Right forelimb (tissue), 1 donor: ENCODE measurements around the gene UGT1A6.
A peak's percentile ranks its signal among the peaks of the same experiment; 100 is the strongest.

Experiments used
- DNase-seq: peaks from one replicate; pipeline ENCODE4 v3.0.0-alpha.2; 2018

Gene UGT1A6

DNA sequence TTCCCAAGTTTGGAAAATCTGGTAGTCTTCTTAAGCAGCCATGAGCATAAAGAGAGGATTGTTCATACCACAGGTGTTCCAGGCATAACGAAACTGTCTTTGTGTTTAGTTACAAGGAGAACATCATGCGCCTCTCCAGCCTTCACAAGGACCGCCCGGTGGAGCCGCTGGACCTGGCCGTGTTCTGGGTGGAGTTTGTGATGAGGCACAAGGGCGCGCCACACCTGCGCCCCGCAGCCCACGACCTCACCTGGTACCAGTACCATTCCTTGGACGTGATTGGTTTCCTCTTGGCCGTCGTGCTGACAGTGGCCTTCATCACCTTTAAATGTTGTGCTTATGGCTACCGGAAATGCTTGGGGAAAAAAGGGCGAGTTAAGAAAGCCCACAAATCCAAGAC, 79.5 kb downstream of the UGT1A6 start:
- no peak for DNase-seq

DNA sequence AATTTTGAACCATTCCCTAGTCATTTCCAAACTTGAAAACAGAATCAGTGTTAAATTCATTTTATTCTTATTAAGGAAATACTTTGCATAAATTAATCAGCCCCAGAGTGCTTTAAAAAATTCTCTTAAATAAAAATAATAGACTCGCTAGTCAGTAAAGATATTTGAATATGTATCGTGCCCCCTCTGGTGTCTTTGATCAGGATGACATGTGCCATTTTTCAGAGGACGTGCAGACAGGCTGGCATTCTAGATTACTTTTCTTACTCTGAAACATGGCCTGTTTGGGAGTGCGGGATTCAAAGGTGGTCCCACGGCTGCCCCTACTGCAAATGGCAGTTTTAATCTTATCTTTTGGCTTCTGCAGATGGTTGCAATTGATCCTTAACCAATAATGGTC, 79.9 kb downstream of the UGT1A6 start:
- no peak for DNase-seq

GRCh38 chr2:233773854-233774253, 81.2 kb downstream of the UGT1A6 start:
- DNase-seq: no peak

- DNase-seq: no peak
These were observed 82.7 kb downstream of the UGT1A6 start for GRCh38 chr2:233775414-233775813.

GRCh38 chr2:233778030-233778429, 85.3 kb downstream of the UGT1A6 start, which contains the start of gene MROH2A:
TSS of gene MROH2A (plus strand) at chr2:233778330. CDS start at chr2:233779359, 1,029 bp downstream.
- no peak for DNase-seq

DNA sequence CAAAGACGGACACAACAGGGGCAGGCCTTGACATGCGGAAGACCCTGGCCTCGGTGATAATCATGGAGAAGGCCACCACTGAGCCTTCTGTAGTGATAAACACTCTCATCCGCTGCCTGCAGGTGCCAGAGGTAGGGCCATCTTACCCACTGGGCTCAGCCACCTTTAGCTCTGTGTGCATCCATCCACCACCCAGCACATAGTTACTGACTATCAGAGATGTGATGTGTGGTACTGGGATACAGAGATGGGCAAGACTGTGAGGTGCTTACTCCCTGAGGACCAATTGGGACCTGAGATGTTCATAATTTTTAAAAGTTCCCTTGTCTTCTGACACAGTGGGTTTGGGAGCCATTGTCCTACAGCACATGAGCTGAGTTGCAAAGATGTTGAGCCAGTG, 87.0 kb downstream of the UGT1A6 start:
- DNase-seq: no peak

DNA sequence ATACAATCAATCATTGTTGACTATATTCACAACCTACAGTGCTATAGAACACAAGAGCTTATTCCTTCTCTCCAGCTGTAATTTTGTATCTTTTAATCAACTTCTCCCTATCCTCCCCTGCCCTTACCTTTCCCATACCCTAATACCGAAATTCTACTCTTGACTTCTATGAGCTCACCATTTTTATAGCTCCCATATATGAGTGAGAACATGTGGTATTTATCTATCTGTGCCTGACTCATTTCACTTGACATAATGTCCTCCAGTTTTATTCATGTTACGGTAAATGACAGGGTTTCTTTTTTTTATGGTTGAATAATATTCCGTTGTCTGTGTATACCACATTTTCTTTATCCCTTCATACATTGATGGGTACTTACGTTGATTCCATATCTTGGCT, 88.1 kb downstream of the UGT1A6 start:
- no peak for DNase-seq

DNA sequence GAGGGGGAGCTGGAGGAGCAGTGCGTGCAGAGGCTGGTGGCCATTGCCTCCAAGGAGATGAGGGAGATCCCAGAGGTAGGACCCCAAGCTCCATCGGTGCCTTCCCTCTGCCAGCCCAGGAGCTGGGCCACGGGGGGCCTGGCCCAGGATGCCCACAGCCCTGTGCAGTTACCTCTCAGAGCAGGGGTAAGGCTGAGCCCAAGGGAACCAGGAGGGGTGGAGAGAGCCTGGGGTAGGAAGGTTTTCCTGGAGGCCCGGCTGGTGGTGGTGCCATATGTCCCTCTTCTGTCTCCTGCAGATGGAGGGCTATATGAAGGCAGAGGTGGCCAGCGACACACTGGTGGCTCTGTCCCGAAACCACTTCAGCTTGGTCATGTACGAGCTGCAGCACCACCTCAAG, 96.9 kb downstream of the UGT1A6 start:
- no peak for DNase-seq

DNA sequence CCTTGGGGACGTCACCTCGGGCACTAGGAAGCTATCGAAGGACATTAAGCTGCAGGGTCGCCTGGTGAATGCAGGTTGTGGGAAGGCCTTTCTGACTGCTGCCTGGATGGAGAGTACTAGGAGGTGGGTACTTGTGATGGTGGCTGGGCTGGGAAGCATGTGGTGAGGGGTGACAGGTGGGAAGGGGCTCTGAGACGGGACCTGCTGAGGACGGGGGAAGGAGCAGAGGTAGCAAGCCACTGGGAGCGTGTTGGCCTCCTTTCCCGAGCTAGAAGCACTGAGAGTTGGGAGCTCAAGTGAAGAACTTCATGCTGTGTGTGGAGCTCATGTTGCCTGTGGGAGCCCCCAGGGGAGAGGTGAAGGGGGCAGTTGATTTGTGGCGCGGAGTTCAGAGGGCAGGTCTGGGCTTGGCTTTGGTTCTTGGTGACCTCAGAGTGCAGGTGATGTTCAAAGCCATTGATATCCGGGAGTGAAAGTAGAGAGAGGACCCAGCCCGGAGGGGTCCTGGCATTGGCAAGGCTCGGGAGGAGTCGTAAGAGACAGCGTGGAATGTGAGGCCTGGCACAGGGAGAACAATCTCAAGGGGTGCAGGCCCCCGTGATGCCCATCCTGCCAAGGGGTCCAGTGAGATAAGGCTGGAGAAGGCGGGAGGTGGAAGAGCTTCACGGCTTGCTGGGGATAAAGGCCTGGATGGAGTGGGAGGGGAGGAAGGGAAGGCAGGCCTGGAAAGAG, 98.6 kb downstream of the UGT1A6 start:
- DNase-seq: no peak

GRCh38 chr2:233791883-233792329, 99.2 kb downstream of the UGT1A6 start:
- no peak for DNase-seq

GRCh38 chr2:233792720-233793119, 100.0 kb downstream of the UGT1A6 start:
- DNase-seq: no peak

GRCh38 chr2:233793465-233794127, 100.9 kb downstream of the UGT1A6 start:
- DNase-seq: no peak

DNA sequence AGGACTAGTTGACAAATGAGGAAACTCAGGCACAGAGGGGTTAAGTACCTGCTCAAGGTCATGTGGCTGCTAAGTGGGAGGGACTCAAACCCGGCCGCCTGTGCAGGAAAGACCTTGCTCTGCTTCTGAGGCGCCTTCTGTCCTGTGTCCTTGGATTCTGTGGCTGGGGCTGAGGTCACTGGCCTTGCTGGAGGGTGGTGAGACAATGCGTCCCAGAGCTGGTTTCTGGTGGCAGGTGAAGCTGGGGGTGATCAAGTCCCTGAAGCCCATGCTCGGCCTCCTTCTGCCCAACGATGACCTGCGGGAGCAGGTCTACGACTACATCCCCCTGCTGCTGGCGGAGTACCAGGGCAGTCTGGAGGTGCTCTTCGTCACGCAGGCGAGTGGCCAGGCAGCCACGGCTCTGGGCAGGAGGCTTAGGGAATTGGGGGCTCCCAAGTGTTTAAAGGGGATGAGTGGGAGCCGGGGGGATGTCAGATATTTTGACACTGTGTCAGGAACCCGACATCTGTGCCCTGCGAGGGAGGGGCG, 101.5 kb downstream of the UGT1A6 start:
- no peak for DNase-seq

GRCh38 chr2:233795735-233796171, 103.1 kb downstream of the UGT1A6 start:
- no peak for DNase-seq

DNA sequence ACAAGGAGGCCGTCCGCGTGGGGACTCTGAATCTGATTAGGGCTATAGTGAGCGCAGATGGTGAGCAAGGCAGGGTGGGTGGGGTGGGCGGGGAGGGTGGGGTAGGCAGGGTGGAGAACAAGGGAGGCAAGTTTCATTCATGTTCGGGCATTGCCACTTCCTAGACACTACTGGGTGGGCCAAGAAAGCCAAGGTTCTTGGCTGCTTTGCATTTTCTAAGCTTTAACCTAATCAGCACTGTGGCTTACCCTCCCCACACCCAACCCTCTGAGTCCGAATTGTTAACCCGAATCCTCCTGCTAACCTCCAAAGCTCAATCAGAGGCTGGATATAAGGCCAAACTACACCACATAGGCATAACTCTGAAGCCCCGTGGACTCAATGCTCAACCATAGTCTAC, 103.6 kb downstream of the UGT1A6 start:
- no peak for DNase-seq

DNA sequence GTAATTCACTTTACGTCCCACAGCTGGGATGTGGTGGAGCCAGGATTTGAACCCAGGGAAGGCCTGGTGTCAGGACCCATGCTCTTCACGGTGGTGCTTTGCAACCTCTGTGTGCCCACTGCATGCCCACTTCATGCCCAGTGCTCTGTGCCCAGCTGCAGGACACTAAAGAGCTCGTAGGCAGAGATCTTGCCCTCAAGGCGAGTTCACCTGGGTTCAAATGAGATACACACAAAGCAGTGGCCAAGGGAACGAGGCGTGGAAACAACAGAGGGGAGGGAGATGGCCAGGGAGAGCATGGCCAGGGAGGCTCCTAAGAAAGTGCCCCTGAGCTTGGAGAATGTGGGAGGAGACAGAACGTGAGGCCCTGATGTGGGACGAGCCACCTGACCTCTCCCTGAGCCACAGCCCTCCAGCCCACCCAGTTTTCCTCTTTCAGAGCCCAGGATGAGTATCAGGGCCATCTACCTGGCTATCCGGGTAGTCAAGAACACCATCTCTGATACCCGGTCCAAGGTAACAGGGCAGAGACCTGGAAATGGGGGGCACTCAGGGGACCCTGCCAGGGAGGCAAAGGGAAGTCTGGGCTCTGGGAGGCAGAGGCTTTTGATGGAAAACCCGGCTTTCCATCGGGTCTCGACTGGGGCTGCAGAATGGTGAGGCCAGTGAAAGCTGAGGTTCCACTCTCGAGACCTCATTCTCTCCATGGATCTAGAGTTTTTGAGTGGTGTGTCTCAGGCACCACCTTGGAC, 105.8 kb downstream of the UGT1A6 start:
- no peak for DNase-seq

GRCh38 chr2:233799087-233799665, 106.5 kb downstream of the UGT1A6 start:
- peak; percentile 21 for DNase-seq

- DNase-seq: peak; percentile 26
These were observed 107.0 kb downstream of the UGT1A6 start for GRCh38 chr2:233799716-233800115.

DNA sequence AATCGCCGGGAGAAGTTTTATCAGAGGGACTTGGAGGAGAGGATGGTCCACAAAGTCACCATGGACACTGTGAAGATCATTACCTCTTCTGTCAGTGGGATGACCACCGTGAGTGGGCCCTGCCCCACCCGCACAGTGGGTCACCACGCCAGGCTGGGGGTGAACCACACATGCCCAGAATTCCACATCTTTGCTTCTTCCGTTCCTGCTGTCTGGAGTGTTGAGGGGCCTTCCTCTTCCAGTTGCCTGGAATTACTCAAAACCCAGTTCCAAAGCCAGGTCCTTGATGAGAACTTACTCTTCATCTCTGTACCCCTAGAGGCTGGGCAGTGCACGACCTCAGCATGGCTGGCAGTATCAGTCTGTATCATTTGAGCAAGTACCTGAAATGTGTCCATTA, 107.5 kb downstream of the UGT1A6 start:
- DNase-seq: no peak

- DNase-seq: peak; percentile 4
These were observed 108.9 kb downstream of the UGT1A6 start for GRCh38 chr2:233801357-233802131.

DNA sequence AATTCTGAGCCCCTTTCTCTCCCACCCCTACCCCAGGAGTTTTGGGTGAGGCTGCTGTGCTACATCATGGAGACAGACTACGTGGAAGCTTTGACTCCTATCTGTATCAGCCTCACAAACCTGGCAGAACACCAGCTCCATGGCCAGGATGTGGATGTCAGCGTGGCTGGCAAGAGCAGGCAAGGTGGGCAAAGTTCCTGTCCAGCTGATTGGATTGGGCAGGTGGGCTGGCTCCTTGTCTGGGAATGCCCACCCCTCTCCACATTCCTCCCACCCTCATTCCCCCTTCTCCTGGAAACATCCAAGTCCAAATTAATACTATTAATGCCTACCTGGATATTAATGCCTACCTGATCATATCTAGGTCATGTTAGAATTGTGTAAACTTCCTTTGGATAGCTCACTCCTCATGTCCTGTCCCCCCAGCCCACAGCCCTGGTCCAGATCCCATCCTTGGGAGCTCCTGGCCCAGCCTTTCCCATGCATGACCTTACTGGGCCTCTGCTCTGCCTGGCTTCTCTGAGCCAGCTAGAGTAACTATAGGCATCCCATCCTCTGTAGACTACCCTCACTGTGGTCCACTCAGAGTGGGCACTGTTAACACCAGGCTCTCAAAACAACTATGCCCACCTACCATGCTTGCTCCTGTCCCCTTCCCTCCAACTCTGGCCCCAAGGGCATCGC, 109.6 kb downstream of the UGT1A6 start:
- peak; percentile 35 for DNase-seq
